ENCODE measurements around the gene ANKRD13C.

ANKRD13C gene

DNA sequence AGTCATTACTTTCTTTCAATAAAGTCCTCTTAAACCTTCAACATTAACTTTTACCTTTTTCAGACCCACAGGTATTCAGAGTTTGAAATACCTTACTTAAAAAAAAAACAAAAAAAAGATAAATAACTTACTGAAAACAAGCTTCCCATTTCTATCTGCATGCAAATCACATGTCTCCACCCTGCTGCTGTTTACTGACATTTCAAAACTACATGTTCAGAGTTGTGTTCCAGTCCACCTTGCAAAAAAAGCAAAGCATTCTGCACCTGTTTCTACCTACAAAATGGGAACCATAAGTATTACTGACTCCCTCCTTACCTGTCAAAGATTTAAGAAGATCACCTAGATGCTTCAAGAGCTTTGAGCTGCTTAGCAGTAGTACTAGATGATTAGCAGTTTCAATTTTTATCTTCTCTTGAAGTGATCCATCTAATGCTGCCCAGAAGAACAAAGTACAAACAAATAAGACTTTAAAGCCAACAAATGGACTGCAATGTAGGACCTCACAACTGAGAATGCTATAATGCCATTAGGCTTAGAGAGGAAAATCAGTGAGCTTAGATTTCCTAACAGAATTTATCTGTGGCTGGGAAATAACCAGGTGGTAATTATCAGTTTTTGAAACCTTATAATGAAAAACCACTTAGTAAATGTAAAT lies 61.2 kb downstream of the ANKRD13C start:
- no peak for DNase-seq (ENCODE audit: low read depth, low spot score)

DNA sequence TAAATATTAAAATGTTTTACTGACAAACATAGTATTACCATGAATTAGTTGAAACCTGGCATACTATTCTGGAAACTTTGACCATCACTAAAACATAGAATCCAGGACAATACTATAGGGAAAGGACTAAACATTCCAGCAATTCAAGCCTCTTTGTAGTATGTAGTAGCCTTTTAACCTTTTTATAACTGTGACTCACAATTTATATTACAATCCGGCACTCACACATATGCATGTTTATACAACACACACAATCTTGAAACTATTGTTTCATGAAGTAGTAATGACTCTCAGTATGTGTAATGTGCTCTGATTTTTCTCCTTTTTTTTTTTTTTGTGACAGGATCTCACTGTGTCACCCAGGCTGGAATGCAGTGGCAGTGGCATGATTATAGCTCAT lies 64.3 kb downstream of the ANKRD13C start:
- DNase-seq (ENCODE audit: low read depth, low spot score) = no peak

DNA sequence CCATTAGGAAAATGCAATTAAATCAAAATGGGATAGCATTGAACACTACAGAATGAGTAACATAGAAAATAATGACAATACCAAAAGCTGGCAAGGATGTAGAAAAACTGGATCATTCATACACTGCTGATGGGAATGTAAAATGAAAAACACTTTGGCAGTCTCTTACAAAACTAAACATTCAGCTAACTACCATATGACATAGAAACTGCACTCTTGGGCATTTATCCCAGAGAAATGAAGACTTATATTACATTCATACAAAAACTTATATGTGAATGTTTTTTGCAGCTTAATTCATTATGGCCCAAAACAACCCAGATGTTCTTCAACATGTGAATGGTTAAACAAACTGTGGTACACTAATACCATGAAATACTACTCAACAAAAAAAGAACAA lies 66.4 kb downstream of the ANKRD13C start:
- no peak for DNase-seq (ENCODE audit: low read depth, low spot score)

DNA sequence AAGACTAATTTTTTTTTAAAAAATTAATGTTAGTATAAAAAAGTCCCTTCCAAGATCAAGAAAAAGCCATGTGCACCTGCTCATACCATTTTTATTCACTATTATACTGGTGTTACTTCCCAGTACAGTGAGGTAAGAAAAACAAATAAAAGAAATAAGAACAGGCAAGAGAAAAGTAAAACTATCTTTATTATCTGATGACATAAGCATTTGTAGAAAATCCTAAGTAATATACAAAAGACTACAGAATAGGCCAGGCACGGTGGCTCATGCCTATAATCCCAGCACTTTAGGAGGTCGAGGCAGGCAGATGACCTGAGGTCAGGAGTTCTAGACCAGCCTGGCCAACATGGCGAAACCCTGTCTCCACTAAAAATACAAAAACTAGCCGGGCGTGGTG lies 68.1 kb downstream of the ANKRD13C start:
- no peak for DNase-seq (ENCODE audit: low read depth, low spot score)

DNA sequence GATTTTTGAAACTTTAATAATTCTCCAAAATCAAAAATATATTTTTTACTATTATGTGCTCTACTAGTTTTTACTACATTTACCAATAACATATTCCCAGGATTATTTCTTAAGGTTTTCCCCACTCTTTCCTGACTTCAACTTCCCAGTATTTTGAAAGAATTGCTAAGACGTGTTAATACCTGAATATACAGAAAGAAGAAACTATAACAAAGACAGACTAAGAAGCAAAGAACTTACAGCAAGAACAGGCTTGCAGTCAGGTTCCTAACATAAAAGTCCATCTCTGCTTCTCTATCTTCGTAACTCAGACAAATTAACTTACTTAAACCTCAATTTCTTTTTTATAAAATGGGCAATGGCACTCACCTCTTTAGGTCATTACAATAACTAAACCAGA lies 70.2 kb downstream of the ANKRD13C start:
- DNase-seq (ENCODE audit: low read depth, low spot score) = no peak

DNA sequence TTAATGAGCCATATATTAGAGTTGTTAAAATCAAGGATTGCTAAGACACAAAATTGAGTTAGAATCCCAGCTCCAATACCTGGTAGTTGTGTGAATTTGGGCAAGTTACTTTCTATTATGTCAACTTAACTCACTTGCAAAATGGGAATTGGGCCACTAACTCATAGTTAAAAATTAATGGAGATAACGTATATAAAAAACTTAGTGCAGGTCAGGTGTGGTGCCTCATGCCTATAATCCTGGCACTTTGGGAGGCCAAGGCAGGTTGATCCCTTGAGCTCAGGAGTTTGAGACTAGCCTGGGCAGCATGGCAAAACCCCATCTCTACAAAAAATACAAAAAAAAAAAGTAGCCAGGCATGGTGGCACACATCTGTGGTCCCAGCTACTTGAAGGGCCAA lies 75.8 kb downstream of the ANKRD13C start:
- DNase-seq (ENCODE audit: low read depth, low spot score) = no peak

DNA sequence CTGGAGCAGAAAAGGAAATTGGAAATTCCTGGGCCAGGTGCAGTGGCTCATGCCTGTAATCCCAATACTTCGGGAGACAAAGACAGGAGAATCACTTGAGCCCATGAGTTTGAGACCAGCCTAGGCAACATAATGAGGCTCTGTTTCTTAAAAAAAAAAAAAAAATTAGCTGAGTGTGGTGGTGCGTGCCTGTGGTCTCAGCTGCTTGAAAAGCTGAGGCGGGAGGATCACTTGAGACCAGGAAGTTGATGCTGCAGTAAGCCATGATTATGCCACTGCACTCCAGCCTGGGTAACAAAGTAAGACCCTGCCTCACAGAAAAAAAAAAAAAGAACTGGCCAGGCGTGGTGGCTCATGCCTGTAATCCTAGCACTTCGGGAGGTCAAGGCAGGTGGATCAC lies 76.6 kb downstream of the ANKRD13C start:
- no peak for DNase-seq (ENCODE audit: low read depth, low spot score)

DNA sequence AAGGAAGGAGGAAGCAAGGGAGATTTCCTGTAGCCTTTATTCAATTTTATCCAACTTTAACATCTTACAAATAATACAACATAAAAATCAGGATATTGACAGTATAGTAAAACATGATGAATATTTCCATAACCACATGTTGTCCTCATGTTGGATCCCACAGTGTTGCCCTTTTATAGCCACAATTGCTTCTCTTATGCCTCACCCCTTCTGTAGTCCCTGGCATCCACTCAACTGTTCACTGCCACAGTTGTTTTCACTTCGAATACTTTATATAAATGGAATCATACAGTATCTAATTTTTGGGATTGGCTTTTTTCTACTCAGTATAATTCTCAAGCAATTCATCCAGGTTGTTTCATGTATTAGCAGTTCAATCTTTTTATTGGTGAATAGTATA lies 88.6 kb downstream of the ANKRD13C start:
- DNase-seq (ENCODE audit: low read depth, low spot score) = no peak

DNA sequence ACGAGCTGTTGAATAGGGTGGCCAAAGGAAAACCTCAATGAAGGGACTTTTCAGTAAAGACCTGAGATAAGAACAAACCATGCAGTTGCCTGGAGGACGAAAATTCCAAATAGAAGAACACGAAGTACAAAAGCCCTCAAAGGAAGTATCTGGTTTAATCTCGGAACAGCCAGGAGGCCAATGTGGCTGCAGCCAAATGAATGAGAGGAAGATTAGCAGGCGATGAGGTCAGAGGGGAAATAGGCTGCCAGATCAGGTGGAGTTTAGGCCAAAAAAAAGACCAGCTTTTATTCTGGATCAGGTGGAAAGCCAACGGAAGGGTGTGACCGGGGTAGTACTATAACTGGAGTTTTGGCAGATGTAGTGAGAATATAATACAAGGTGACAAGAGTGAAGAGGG lies 89.7 kb downstream of the ANKRD13C start:
- no peak for DNase-seq (ENCODE audit: low read depth, low spot score)

DNA sequence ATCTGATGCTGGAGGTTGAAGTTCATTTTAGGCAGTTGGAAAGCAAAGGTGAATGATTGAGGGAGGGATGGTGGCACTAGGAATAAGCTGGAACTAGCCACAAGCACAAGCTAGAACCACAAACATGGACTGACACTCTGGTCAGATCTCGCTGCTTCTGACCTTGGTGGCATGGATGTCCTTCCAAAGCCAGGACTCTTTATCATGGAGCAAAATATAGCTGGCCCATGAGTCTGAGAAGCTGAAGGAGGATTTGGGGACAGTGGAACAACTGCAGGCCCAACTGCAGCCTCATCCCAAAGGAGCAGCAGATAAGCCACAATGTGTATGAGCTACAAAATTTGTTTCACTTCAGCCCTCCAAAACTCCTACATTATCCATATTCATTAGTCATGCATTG lies 97.9 kb downstream of the ANKRD13C start:
- DNase-seq (ENCODE audit: low read depth, low spot score) = no peak

DNA sequence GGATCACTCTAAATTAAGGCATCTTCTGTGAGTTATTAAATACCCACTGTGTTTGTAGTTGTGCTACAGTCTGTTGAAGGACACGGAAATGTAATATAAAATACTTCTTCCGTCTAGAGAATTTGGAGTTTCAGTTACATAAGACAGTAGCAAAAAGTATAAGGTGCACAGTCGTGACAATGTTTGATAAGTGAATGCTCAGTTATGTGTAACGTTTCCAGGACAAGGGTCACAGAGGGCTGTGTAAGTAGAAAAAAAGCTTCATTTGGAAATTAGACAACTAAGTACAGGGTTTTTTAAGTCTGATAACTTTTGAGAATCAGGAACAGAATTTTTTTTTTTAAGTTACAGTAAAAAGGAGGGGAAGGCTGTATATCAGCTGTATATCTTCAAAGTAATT lies 105.8 kb downstream of the ANKRD13C start:
- DNase-seq (ENCODE audit: low read depth, low spot score) = no peak

DNA sequence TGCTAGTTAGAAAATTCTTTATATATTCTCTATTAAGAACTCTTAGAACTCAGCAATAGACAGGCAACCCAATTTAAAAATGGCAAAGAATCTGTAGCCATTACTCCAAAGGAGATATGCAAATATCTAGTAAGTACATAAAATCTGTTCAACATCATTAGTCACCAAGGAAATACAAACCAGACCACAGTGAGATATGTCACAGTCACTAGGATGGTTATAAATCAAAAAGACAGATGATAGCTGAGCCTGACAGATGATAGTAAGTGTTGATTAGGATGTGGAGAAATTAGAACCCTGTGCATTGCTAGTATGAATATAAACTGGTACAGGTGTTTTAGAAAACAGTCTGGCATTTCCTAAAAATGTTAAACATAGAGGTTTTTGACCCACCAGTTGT lies 106.8 kb downstream of the ANKRD13C start:
- DNase-seq (ENCODE audit: low read depth, low spot score) = no peak

DNA sequence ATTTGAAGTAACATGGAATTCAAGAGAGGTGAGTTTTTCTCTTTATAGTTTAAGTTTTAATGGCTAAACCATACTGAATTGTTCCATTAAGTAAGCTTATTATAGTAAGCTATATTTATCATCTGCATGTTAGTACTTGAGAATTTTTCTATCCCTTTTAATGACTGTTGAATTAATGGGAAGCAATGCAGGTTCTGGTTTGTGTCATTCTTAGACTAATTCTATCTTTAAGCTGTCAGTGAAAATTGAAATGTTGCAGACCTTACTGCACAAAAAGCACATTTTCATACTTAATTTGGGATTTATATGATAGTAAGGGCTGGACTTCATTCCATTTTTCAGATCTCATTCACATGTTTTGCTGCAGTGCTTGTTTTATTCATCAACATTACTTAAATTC lies 107.4 kb downstream of the ANKRD13C start:
- no peak for DNase-seq (ENCODE audit: low read depth, low spot score)

DNA sequence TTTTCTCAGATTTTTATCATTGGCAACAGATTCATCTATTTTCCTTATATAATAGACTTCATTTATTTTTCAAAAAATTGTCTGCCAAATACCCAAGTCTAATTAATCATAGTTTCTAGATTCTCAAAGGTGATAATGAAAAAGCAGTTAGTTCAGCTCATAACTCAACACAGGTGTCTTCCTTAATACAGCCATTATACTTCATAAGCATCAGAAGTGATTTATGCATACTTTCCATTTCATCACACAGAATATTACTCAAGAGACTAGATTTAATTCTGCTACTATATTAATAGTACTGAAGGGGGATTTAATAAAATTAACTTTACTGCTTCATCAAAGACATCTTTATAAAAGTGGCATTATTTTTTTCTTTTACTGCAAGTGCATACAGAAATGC lies 114.6 kb downstream of the ANKRD13C start:
- DNase-seq (ENCODE audit: low read depth, low spot score) = no peak

DNA sequence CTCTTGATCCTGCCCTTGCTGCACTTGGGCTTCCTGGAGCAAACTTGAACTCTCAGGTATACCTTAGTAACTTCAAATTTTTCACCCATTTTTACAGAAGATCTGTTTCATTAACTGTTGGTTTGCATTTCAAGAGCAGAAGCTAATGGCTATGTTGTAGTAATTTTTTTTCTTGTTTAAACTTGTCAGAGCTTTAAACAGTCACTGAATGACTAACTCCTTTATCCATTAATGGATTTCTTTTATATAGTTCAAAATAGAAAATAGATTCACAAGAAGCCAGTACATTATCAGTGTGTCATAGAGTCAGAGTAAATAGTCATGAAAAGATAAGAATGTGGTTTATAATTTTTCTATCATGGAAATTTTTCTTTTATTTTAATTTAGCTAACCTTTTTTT lies 119.8 kb downstream of the ANKRD13C start:
- DNase-seq (ENCODE audit: low read depth, low spot score) = no peak

DNA sequence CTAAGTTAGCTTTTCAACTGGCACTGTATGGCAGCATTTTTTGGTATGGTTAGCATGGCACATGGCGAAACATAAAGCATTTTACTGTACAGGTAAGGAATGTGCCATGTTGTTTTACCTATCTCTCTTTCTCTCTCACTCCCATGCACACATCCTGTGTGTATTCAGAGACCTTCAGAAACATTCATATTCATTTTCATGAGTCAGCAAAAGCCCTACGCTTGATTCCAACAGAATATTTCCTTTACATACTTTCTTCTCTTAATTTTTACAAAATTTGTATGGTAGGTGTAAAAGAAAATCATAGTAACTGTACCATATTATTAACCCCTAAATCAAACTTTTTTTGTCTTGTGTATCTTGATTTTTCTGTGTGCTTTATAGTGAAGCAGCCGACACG lies 123.0 kb downstream of the ANKRD13C start:
- no peak for DNase-seq (ENCODE audit: low read depth, low spot score)

DNA sequence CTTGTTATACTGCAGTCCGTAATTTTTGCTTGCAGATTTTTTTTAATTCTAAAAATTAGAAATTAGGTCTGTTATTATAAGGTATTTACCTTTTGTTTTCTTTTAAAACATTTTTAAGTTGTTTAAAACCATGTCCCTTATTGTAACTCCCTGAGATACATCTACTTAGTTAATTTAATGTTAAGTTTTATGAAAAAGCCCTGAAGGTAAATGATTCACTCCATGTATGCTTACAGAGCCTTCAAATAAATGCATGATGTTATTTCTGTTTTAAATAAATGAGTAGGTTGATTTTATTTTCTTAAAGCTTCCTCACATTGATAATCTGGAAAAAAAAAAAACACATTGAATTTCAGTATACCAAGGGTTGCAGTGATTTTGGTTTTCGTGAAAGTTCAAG lies 125.9 kb downstream of the ANKRD13C start:
- no peak for DNase-seq (ENCODE audit: low read depth, low spot score)

DNA sequence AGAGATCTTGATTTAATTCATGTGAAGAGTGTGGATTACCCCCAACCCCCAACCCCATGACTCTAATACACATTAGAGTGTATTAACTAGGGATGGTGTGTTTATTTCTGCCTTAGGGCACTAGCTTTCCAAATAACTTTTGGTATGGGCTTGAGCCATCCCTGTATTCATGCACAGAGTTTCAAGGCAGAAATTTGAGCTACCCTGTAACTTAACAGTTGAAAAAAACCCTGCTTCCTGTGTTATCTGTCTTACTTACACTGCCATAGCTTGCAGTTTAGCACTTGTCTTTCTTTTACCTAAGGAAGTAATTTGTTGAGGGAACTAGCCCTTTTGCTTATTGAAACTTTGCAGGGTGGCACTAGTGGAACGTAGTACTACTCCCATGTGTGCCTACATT lies 127.1 kb downstream of the ANKRD13C start:
- no peak for DNase-seq (ENCODE audit: low read depth, low spot score)

DNA sequence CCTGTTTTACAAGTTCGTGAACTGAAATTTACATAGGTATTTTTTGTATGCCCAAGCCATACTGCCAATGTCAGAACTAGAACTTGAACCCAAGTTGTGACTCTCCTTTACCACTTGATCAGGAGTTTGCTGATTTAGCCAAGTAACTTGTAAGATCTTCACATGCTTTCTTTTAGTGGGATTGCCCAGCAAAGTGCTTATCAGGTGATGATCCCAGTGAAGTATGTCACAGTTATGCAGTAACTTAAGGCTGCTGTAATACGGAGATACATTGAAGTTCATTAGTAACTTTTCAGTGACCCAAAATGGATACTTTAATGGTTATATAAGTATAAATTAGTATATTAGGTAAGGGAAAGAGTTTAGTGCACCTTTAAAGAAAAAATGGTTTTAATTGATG lies 129.6 kb downstream of the ANKRD13C start:
- no peak for DNase-seq (ENCODE audit: low read depth, low spot score)

DNA sequence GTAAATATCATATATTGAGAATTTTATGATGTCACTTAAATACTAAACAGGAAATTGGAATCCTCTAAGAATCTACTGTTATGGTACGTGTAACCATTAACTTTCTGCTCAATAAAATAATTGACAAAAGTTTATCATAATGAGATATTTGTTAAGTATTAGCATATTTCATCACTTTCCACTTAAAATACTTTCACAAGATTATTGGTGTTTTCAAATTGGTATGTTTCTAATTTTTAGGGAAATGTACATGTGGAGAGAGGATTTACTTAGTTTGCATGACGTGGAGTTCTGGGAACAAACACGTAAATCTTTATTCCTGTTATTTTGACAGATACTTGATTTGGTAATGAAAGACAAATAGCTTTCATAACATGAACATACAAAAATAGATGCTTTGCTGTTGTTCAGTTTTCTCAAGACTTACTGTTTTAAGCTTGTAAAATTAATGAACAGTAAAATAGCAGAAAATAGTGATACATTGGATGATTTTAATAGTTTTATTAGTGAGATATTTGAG lies 131.7 kb downstream of the ANKRD13C start:
- no peak for DNase-seq (ENCODE audit: low read depth, low spot score)

DNA sequence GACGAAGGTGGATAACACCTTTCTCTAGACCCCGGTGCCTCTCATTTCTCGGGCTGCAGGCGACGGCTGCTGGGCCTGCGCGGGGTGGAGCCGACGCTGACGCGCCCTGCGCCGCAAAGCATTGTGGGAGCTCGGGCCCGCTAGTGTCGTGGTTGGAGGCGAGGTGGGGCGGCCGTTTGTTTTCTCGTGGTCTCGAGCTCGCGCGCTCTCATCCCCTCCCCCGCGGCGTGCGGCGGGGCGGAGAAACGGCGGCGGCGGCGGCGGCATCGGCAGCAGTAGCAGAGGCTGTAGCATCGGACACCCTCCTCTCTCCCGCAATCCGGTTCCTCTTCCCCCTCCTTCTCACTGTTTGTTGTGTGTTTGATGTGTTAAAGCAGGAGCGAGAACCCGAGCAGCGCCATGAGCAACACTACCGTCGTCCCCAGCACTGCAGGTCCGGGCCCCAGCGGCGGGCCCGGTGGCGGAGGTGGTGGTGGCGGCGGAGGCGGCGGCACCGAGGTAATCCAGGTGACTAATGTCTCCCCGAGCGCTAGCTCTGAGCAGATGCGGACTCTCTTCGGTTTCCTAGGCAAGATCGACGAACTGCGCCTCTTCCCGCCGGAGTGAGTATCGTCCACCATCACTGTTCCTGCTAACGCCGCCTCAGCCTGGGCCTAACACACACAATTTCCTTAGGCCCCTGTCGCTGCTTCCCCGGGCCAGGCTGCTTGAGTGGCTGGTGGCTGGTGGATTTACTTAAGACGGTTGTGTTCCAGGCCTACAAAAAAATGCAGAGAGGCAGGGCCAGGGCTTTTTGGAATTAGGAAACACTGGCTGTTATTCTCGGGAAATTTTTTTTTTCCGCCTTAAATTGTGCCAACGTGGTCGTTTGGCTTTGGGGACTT lies 133.0 kb downstream of the ANKRD13C start, which contains the start of gene SRSF11:
Gene SRSF11, plus strand, starts transcription at position 143 of the 884 bp plus-strand sequence. Its CDS starts 257 bp downstream, at position 400.
- peak; percentile 93 for DNase-seq (ENCODE audit: low read depth, low spot score)

DNA sequence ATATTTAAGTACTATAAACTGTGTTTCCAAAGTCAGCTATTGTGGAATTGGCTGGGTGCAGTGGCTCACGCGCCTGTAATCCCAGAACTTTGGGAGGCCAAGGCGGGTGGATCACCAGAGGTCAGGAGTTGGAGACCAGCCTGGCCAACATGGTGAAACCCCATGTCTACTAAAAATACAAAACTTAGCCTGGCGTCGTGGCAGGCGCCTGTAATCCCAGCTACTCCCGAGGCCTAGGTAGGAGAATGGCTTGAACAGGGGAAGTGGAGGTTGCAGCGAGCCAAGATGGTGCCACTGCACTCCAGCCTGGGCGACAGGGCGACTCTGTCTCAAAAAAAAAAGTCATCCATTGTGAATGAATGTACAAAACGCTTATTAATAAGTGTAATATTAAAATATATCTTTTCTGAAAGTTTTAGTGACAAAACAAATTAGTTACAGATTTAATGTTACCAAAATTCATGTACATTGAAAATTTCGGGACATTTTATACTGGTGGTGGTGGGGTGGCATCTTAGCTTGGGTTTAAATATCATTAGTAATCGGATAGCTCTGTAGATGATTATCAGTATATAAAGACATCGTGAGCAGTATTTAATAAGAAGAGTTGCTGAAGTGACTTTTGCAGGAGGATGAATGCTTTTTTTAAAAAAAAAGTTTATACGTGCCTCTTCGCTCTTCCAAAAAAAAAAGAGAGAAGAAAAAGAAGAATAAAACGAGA lies 133.8 kb downstream of the ANKRD13C start:
- no peak for DNase-seq (ENCODE audit: low read depth, low spot score)
